ENCODE data around the gene MOB2.

- TF ChIP-seq YY1 (IDR thresholded peaks at IDR 0.05): no peak
- TF ChIP-seq CTCF (IDR thresholded peaks at IDR 0.05; ENCODE audit: low read depth, low read length, missing input control): no peak
- no peak for TF ChIP-seq RAD21 (IDR thresholded peaks at IDR 0.05)
- no peak for TF ChIP-seq FOXA1 (IDR thresholded peaks at IDR 0.05)
- no peak for TF ChIP-seq ATF3 (IDR thresholded peaks at IDR 0.05)
- TF ChIP-seq JUND (IDR thresholded peaks at IDR 0.05): no peak
- TF ChIP-seq ZBTB33 (IDR thresholded peaks at IDR 0.05): no peak
- TF ChIP-seq REST (IDR thresholded peaks at IDR 0.05): no peak
- no peak for TF ChIP-seq GABPA (IDR thresholded peaks at IDR 0.05 in 1 of 2, conservative IDR thresholded peaks at IDR 0.05 in 1 of 2)
- no peak for TF ChIP-seq MAX (IDR thresholded peaks at IDR 0.05)
- no peak for TF ChIP-seq FOXA2 (IDR thresholded peaks at IDR 0.05)
- no peak for TF ChIP-seq TAF1 (conservative IDR thresholded peaks at IDR 0.05)
Measured at GRCh38 chr11:1479006-1479677, 7.4 kb downstream of the MOB2 start.

Measured in liver (tissue), 3 donors.